ENCODE data around the gene OSBPL5.

- no peak for TF ChIP-seq CTCF (IDR thresholded peaks at IDR 0.05 in 4 of 5, conservative IDR thresholded peaks at IDR 0.05 in 1 of 5)
- no peak for TF ChIP-seq POLR2A (IDR thresholded peaks at IDR 0.05)
Measured at GRCh38 chr11:3106736-3107524, 58.2 kb downstream of the OSBPL5 start.

All from gastrocnemius medialis (tissue), 4 donors.